T1000 (cell line): ENCODE data around the gene NMT2.
"Not testable (repeated sequence)": the region's sequence is repeated elsewhere in the genome, so short reads cannot be mapped to it uniquely, and the experiment has no call there.

Experiments used
- DNase-seq: peaks from one replicate; lab custom pipeline; 2025; ENCODE audit warnings: mixed read lengths; lab: John Stamatoyannopoulos, UW

NMT2 gene

GRCh38 chr10:15168291-15168785, at the start of gene NMT2:
TSS of gene NMT2 (minus strand) at chr10:15168693. CDS start at chr10:15168612, 81 bp downstream.
- DNase-seq, result peak; percentile 100

DNA sequence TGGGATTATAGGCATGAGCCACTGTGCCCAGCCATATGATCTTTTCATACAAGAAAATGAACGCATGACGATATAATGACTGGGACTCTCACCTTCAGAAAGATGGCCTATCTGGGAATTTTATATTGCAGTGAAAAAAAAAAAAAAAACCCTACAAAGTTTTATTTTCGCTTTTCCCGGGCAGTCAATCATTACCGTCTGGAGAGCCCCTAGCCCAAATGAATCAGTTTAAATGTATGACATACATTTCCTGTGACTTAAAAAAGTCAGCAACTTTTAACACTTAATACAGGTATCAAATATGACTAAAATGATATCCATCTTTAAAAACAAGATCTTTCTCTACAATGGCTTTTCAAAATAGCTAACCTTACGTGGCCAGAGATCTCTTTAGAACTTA, 48.2 kb upstream of the NMT2 start:
- no peak for DNase-seq

GRCh38 chr10:15214237-15214636, 45.7 kb upstream of the NMT2 start:
- DNase-seq, result no peak

- DNase-seq, result no peak
Observed at GRCh38 chr10:15213461-15213861, 45.0 kb upstream of the NMT2 start.

GRCh38 chr10:15211464-15211979, 43.0 kb upstream of the NMT2 start:
- DNase-seq, result peak; percentile 92

DNA sequence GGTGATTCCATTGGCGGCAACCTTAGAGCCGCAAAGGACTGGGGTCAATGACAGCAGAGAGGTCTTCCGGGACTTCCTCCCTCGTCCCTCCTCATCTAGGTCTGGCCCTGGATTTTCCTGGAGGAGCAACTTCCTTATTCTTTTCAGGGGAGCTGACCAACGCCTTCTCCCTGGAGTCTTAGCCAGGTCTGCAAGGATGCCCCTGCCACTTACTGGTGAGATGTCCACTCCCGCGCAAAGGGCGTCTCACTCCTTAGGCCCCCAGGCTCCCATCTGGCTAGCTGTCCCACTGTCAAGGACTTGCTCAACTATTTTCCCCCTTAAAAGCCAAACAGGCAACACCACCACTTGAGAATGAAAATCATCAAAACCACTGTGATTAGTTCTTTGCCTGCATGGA, 42.0 kb upstream of the NMT2 start:
- no peak for DNase-seq

GRCh38 chr10:15209827-15210509, 41.5 kb upstream of the NMT2 start:
- DNase-seq, result peak; percentile 86

GRCh38 chr10:15208221-15208620, 39.7 kb upstream of the NMT2 start:
- DNase-seq, result no peak

GRCh38 chr10:15207410-15207809, 38.9 kb upstream of the NMT2 start:
- not testable (repeated sequence) for DNase-seq

GRCh38 chr10:15202639-15203038, 34.1 kb upstream of the NMT2 start:
- DNase-seq, result no peak

DNA sequence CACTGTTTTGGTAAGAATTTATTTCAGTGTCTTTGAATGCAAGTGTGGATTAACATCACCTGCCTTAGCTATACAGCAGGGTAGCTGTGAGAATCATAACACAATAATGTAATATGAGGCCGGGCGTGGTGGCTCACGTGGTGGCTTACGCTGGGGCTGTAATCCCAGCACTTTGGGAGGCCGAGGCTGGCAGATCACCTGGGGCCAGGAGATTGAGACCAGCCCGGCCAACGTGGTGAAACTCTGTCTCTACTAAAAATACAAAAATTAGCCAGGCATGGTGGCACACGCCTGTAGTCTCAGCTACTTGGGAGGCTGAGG, 33.8 kb upstream of the NMT2 start:
- DNase-seq, result not testable (repeated sequence)

DNA sequence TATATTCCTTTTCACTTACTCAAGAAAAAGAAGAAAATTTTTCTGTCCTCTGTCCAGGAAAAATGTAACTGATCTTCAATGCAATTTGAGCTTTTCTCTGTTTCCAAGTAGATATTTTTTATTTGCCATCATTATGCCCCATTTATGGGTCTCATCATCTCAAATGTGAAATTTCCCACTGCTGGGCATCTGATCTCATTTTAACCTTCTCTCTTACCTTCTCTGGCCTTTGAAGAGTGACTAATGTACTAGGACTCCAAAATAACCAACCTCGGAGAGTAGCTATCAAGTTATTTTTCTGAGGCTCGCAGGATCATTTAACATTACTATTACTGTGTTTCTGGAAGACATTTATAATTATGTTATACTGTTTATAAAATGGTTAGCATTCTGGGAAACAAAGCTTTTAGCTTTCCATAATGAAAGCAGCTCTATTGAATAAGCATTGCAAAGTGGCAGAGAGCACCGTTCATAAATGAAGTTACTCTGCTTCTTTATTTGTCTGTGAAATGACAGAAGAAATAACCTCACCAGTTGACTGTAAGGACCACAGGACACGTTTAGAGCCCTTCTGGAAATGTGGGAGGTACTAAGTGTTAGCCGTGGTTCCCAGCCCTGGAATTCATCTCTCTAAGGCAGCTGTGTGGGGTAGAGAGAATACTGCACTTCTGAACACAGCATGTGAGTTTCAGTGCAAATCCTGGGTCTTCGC, 33.3 kb upstream of the NMT2 start:
- DNase-seq, result peak; percentile 64

DNA sequence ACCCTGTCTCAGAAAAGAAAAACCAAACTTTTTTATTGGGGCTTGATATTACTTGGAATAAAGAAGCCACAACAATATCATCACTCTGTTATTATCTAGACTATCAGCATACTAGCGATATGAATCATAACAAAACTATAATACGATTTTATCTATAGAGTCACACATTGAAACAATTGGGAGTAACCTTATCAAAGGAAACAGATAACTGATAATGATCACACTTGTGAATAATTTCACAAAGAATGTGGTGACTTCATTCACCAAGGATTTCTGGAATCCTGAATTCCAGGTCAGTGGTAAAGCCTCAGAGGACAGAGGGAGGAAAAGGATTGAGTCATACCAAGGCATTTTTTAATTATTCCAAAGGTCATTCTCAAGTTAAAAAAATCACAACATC, 32.1 kb upstream of the NMT2 start:
- peak; percentile 93 for DNase-seq

DNA sequence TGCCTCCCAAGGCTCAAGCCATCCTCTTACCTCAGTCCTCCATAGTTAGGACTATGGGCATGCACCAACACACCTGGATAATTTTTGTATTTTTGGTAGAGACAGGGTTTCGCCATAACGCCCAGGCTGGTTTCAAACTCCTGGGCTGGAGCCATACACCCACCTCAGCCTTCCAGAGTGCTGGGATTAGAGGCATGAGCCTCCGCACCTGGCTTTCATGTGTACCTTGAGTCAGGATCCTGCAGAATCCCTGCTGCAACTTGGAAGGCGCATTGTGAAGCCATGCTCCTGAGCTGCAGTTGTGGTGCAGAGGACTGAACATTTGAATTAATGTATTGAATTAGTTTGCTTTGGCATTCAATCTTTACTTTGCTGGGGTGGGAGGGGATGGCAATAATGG, 29.4 kb upstream of the NMT2 start:
- no peak for DNase-seq

DNA sequence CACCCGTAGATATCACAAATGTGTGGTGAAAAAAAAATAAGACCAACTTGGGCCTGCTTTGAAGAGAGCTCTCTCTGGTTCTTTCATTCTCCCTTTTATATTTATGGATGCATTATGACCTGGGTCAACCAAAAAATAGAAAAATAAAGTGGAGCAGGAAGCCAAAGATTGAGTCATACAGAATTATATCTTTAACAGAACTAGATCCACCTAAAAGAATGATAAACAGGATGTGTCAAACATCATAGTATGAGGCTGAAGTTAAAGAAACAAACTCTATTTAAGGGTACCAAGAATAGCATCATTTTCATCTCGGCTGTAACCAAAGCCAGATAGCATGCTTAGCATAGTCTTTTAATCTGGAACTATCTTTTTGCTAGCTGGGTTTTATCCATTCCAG, 28.8 kb upstream of the NMT2 start:
- DNase-seq, result no peak

GRCh38 chr10:15196021-15196834, 27.7 kb upstream of the NMT2 start:
- no peak for DNase-seq

GRCh38 chr10:15189133-15189885, 20.8 kb upstream of the NMT2 start:
- DNase-seq, result no peak

DNA sequence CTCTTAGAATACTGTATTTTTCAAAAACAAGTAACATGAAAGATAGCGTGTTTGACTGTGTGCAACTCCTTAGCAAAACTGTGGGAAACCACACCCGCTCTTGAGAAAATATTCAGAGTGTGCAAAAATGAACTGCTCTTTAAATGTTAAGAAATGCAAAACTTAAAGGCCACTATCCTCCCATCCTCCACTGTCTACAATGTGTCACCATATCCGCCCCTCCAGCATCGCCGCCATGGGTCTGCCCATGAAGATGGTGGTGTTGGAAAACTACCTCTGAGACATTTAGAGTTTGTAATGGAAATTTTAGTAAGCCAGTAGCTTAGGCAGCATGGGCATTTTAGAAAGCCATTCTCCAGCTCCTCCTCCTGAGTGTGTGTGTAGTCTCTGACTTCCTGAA, 20.1 kb upstream of the NMT2 start:
- no peak for DNase-seq

GRCh38 chr10:15183689-15184481, 15.4 kb upstream of the NMT2 start:
- no peak for DNase-seq

- DNase-seq, result no peak
Observed at GRCh38 chr10:15182540-15183207, 14.2 kb upstream of the NMT2 start.
